GM19372 (cell line): ENCODE results near the gene KLF11.
"Not testable (repeated sequence)": the region's sequence is repeated elsewhere in the genome, so short reads cannot be mapped to it uniquely, and the experiment has no call there.

Experiments
- ATAC-seq: cut with Tn5 transposase; IDR thresholded peaks from one replicate; pipeline ENCODE4 v1.9.1; 2021; ENCODE audit warnings: mild to moderate bottlenecking, low read depth, moderate library complexity; ENCODE audit not compliant: unreplicated experiment

The KLF11 gene

GRCh38 chr2:10080536-10081304, 37.4 kb downstream of the KLF11 start:
- ATAC-seq: peak; percentile 20

DNA sequence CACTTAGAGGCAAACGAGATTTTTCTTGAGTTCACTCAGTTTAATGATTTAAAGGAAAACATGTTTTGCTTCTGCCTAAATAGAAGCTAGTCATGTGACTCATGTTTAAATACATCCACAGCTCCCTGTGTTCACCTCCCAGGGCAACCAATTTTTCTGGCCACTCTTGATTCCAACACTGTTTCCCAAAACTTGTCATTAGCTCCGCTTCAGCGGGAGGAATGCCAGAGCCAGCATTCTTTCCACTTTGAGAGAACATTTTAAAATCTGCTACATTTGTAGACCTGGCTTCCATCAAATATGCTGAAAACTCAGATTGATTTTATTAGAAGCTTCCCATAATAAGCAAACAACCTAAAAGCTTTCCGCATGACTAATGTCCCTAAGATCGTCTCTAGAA, 39.7 kb downstream of the KLF11 start:
- ATAC-seq: no peak

- ATAC-seq: no peak
Observed at GRCh38 chr2:10083692-10084211, 40.4 kb downstream of the KLF11 start.

GRCh38 chr2:10084223-10084865, 41.0 kb downstream of the KLF11 start:
- ATAC-seq: no peak

DNA sequence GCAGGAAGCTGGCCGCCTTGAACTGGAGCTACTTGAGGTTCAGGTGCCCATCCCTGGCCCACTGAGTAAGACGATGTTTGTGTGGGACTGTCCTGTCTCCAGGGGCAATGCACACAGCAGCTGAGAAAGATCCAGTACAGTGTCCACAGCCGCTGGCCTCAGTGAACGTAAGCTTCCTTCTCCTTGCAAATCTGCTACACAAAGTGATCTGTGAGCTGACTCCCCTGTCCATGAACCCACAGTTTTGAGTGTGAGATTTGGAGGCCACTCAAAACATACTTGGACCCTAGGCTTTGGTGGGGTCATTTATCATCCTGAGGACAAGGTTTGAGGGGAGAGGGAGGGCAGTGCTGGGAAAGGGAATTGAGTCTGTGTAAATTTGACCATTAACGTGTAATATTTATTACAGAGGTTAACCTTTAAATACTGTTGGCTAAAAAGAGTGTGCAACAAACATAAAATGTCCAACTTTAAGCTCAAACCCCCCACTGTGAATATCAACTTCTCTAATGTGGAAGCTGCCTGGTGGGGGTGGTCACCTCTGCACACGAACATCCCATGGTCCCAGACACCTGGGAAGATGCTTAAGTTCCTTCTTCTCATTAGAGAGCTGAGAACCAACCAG, 41.8 kb downstream of the KLF11 start:
- no peak for ATAC-seq

DNA sequence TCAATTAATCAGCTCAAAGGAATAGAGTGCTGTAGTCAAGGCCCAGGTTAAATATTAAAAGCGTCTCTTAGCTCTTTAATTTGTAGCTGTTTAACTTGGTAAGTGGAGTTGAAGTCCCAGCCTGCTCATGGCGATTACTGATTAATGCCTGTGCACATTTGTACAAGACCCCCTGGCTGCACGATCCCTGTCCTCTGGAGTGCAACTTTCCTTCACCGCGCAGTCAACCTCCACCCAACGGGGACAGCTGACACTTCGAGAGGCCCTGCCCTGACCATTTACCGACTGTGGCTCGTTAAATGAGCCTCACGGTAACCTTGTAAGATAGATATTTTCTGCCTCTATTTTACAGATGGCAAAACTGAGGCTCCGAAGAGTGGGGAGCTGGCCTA, 42.3 kb downstream of the KLF11 start:
- ATAC-seq: no peak

- no peak for ATAC-seq
Observed at GRCh38 chr2:10086950-10087349, 43.6 kb downstream of the KLF11 start.

DNA sequence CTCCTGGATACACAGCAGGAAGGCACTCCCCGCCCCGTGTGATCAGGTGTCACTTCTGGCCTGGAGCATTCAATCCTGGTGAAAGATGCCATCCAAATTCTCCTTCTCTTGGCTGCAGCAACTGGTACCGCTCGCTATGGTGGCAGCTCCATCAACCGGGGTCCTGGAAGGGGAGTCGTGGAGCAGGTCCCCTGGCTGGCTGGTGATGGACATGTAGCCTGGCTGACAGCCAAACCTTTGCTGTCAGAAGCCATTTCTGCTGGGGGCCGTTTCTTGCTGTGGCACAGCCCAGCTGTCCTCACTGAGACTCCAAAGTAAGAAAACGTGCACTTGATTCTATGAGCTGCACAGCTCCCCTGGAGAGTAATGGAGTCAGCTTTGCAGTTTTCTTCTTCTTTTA, 44.0 kb downstream of the KLF11 start:
- no peak for ATAC-seq

DNA sequence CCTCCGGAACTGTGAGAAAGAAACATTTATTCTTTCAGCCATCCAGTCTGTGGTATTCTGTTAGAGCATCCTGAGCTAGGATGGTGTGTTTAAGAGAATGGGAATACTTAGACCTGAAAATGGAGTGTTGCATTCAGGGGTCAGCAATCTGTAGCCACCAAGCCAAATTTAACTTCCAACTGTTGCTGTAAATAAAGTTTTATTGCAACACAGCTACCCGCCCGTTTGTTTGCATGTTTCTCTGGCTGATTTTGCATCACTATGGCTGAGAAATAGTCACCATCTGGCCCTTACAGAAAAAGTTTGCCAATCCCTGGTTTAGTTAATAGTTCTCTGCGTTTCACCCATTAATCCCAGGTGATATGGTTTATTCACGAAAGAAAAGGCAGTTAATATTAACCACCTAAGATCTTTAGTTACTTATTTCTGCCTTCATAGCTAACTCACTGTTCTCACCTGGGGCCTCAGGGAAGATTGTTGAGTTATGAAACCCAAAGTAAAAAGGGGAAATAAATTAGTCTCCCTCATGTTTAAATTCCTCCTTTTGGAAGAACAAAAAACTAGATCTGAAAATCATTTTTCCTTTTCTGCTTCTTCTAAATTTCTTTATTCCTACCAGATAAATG, 46.3 kb downstream of the KLF11 start:
- no peak for ATAC-seq

GRCh38 chr2:10091182-10091888, 48.0 kb downstream of the KLF11 start:
- ATAC-seq: no peak

DNA sequence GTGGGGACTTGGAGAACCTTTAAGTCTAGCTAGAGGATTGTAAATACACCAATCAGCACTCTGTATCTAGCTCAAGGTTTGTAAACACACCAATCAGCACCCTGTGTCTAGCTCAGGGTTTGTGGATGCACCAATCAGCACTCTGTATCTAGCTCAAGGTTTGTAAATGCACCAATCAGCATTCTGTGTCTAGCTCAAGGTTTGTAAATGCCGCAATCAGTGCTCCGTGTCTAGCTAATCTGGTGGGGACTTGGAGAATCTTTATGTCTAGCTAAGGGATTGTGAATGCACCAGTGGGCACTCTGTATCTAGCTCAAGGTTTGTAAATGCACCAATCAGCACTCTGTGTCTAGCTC, 48.5 kb downstream of the KLF11 start:
- ATAC-seq: not testable (repeated sequence)

DNA sequence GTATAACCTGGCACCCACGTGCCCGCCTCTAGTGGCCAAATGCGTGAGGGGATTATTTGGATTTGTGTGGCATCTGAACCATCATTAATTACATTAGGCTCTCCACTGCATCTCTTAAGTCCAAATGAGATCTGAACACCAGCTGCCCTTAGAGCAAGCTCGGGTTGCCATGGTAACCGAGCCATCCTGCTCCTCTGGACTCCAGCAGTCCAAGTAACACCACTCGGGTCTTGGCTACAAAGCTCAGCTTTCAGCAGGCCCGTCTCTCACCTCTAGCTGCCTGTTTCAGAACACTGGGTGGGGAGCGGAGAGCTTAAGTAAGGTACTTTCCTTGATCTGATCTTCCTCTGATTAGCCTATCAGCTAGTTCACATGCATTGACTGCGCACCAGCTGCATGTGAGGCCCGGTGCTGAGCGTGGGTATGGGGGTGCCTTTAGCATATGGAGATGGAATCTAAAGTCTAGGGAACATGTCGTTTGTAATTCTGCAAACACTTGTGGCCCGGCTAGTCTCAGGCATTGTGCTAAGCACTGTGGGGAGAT, 51.0 kb downstream of the KLF11 start:
- no peak for ATAC-seq

GRCh38 chr2:10095175-10095574, 51.8 kb downstream of the KLF11 start:
- no peak for ATAC-seq

GRCh38 chr2:10096641-10097040, 53.3 kb downstream of the KLF11 start:
- ATAC-seq: no peak

- ATAC-seq: no peak
Observed at GRCh38 chr2:10097352-10098148, 54.2 kb downstream of the KLF11 start.

GRCh38 chr2:10101491-10101890, 58.1 kb downstream of the KLF11 start:
- ATAC-seq: no peak

DNA sequence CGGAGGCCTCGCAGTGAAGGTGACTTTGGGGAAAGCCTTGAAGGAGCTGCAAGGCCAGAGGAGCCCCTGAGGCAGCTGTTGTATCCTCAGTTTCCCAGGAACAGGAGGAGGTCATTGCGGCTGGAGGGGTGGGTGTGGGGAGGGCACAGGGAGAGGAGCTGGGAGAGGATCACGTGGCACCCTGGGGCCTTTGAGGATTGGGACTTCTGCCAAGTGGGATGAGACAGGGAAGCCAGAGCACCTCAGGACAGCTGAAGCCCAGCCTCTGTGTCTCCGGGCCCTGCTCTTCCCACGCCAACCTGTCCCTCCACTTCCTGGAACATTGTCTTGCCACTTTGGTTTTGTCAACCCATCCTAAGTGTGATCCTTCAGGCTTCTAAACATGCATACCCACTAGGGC, 59.8 kb downstream of the KLF11 start:
- ATAC-seq: no peak
